HEK293 (cell line): Measurements from ENCODE around the gene MTERF4.

Experiments
- ATF2 ChIP-seq: fragments of 450-650 bp; formaldehyde crosslinking; IDR thresholded peaks from 2 replicates; pipeline ENCODE4 v1.5.1; 2016; ENCODE audit warnings: missing biosample characterization, missing genetic modification characterization, low read depth
- IKZF3 ChIP-seq: fragments of 450-650 bp; IDR thresholded peaks from 2 replicates; pipeline ENCODE4 v1.5.0; 2018; ENCODE audit warnings: missing biosample characterization, mild to moderate bottlenecking, missing genetic modification characterization, moderate library complexity
- KLF1 ChIP-seq: fragments of 450-650 bp; formaldehyde crosslinking; IDR thresholded peaks from 2 replicates; pipeline ENCODE4 v1.5.1; 2016; ENCODE audit warnings: missing biosample characterization, missing genetic modification characterization
- KLF17 ChIP-seq: fragments of 450-650 bp; formaldehyde crosslinking; IDR thresholded peaks from 2 replicates; pipeline ENCODE4 v1.5.1; 2016; ENCODE audit warnings: missing biosample characterization, missing genetic modification characterization
- KLF9 ChIP-seq: fragments of 450-650 bp; formaldehyde crosslinking; IDR thresholded peaks from 2 replicates; pipeline ENCODE4 v1.5.1; 2016; ENCODE audit warnings: missing biosample characterization, missing genetic modification characterization, low read depth
- MEIS1 ChIP-seq: sonication (generic); formaldehyde crosslinking; IDR thresholded peaks from 2 replicates; pipeline ENCODE4 v1.8.1; 2022; ENCODE audit warnings: missing genetic modification reagents, mild to moderate bottlenecking, borderline replicate concordance
- MYNN ChIP-seq: fragments of 450-650 bp; formaldehyde crosslinking; IDR thresholded peaks from 2 replicates; pipeline ENCODE4 v1.5.1; 2016; ENCODE audit warnings: missing biosample characterization, missing genetic modification characterization, borderline replicate concordance
- ZBTB11 ChIP-seq: fragments of 450-650 bp; formaldehyde crosslinking; conservative IDR thresholded peaks from 2 replicates; pipeline ENCODE4 v1.5.1; 2016; ENCODE audit warnings: low read depth, missing biosample characterization, missing genetic modification characterization
- ZBTB44 ChIP-seq: fragments of 450-650 bp; IDR thresholded peaks from 2 replicates; pipeline ENCODE4 v1.5.1; 2018; ENCODE audit warnings: missing biosample characterization, mild to moderate bottlenecking, missing genetic modification characterization
- ZFP69B ChIP-seq: fragments of 450-650 bp; formaldehyde crosslinking; IDR thresholded peaks from 2 replicates; pipeline ENCODE4 v1.5.1; 2016; ENCODE audit warnings: missing biosample characterization, missing genetic modification characterization
- ZNF10 ChIP-seq: fragments of 450-650 bp; formaldehyde crosslinking; IDR thresholded peaks from 2 replicates; pipeline ENCODE4 v1.5.1; 2017; ENCODE audit warnings: missing biosample characterization, missing genetic modification characterization
- ZNF169 ChIP-seq: fragments of 450-650 bp; formaldehyde crosslinking; IDR thresholded peaks from 2 replicates; pipeline ENCODE4 v1.5.1; 2016; ENCODE audit warnings: missing biosample characterization, missing genetic modification characterization
- ZNF175 ChIP-seq: fragments of 450-650 bp; formaldehyde crosslinking; IDR thresholded peaks from 2 replicates; pipeline ENCODE4 v1.5.1; 2016; ENCODE audit warnings: missing biosample characterization, missing genetic modification characterization
- ZNF19 ChIP-seq: fragments of 450-650 bp; formaldehyde crosslinking; IDR thresholded peaks from 2 replicates; pipeline ENCODE4; 2016; ENCODE audit warnings: missing biosample characterization, missing genetic modification characterization, low read depth
- ZNF26 ChIP-seq: fragments of 450-650 bp; formaldehyde crosslinking; IDR thresholded peaks from 2 replicates; pipeline ENCODE4 v1.5.1; 2016; ENCODE audit warnings: missing biosample characterization, missing genetic modification characterization
- ZNF324 ChIP-seq: fragments of 450-650 bp; formaldehyde crosslinking; IDR thresholded peaks from 2 replicates; pipeline ENCODE4 v1.5.1; 2016; ENCODE audit warnings: missing biosample characterization, missing genetic modification characterization
- ZNF350 ChIP-seq: fragments of 450-650 bp; formaldehyde crosslinking; IDR thresholded peaks from 2 replicates; pipeline ENCODE4 v1.5.0; 2017; ENCODE audit warnings: missing biosample characterization, mild to moderate bottlenecking, missing genetic modification characterization
- ZNF366 ChIP-seq: fragments of 450-650 bp; formaldehyde crosslinking; conservative IDR thresholded peaks from 2 replicates; pipeline ENCODE4 v1.5.1; 2016; ENCODE audit warnings: missing biosample characterization, missing genetic modification characterization
- ZNF548 ChIP-seq: fragments of 450-650 bp; formaldehyde crosslinking; IDR thresholded peaks from 2 replicates; pipeline ENCODE4 v1.5.1; 2016; ENCODE audit warnings: missing biosample characterization, missing genetic modification characterization
- ZNF571 ChIP-seq: fragments of 450-650 bp; formaldehyde crosslinking; IDR thresholded peaks from 2 replicates; pipeline ENCODE4 v1.5.0; 2017; ENCODE audit warnings: missing biosample characterization, missing genetic modification characterization
- ZNF639 ChIP-seq: fragments of 450-650 bp; formaldehyde crosslinking; IDR thresholded peaks from 2 replicates; pipeline ENCODE4 v1.5.1; 2016; ENCODE audit warnings: missing biosample characterization, missing genetic modification characterization
- ZNF692 ChIP-seq: fragments of 450-650 bp; formaldehyde crosslinking; IDR thresholded peaks from 2 replicates; pipeline ENCODE4 v1.5.1; 2016; ENCODE audit warnings: missing biosample characterization, missing genetic modification characterization
- ZNF792 ChIP-seq: fragments of 450-650 bp; formaldehyde crosslinking; IDR thresholded peaks from 2 replicates; pipeline ENCODE4 v1.5.1; 2016; ENCODE audit warnings: missing biosample characterization, missing genetic modification characterization
- ZNF830 ChIP-seq: fragments of 450-650 bp; IDR thresholded peaks from 2 replicates; pipeline ENCODE4 v1.5.0; 2018; ENCODE audit warnings: missing biosample characterization, missing genetic modification characterization, low read depth, mild to moderate bottlenecking, moderate library complexity

Gene MTERF4

GRCh38 chr2:241102239-241102803 lies at the start of gene MTERF4 (continued):
- TF ChIP-seq ZNF692 (tag by site-specific recombination) (peak; percentile 89), ZNF19 (tag by site-specific recombination) (no peak), MYNN (tag by site-specific recombination) (no peak), ZNF639 (tag by site-specific recombination) (peak; percentile 87), KLF1 (peak; percentile 60), ZNF10 (tag by site-specific recombination) (peak; percentile 82), ZNF175 (tag by site-specific recombination) (no peak), KLF17 (tag by site-specific recombination) (peak; percentile 96), ZNF26 (tag by site-specific recombination) (no peak), IKZF3 (tag by site-specific recombination) (peak; percentile 67), ZNF324 (tag by site-specific recombination) (peak; percentile 97), ZNF548 (tag by site-specific recombination) (no peak), ZFP69B (tag by site-specific recombination) (peak; percentile 69), ATF2 (no peak), KLF9 (tag by site-specific recombination) (peak; percentile 80), ZNF571 (tag by site-specific recombination) (no peak), ZNF792 (no peak), ZNF366 (tag by site-specific recombination) (no peak), ZNF169 (no peak), ZNF350 (no peak), MEIS1 (CRISPR knock-in tag) (no peak), ZNF830 (tag by site-specific recombination) (no peak), ZBTB44 (tag by site-specific recombination) (0 out of 2 replicates have a peak, but pooled peaks have one; percentile 38), ZBTB11 (tag by site-specific recombination) (peak; percentile 99)
